Activated naive CD4-positive, alpha-beta T cell treated with Interleukin-2 at 50 U/mL for 16 hours (primary cell): ENCODE results near the gene C16orf86.

ENCODE experiments used
- DNase-seq: peaks from one replicate; pipeline ENCODE4 v3.0.0-alpha.2; 2020

The C16orf86 gene

GRCh38 chr16:67666559-67667452 is at the start of gene C16orf86, which contains the start of gene ENKD1:
Gene C16orf86, plus strand, starts transcription at chr16:67666814. Its CDS starts 157 bp downstream, at chr16:67666971.
Gene ENKD1, minus strand, starts transcription at chr16:67666750. Its CDS starts 308 bp downstream, at chr16:67666442.
- DNase-seq, result peak; percentile 81

GRCh38 chr16:67628216-67628615 is 38.4 kb upstream of the C16orf86 start:
- no peak for DNase-seq

GRCh38 chr16:67632415-67633172 is 34.0 kb upstream of the C16orf86 start:
- DNase-seq, result no peak

- no peak for DNase-seq
These were observed 29.9 kb upstream of the C16orf86 start for GRCh38 chr16:67636713-67637112.

- DNase-seq, result no peak
These were observed 29.0 kb upstream of the C16orf86 start for GRCh38 chr16:67637625-67638024.

GRCh38 chr16:67641779-67642708 is 24.6 kb upstream of the C16orf86 start:
- no peak for DNase-seq

GRCh38 chr16:67644038-67644437 is 22.6 kb upstream of the C16orf86 start:
- no peak for DNase-seq

GRCh38 chr16:67645397-67646121 is 21.1 kb upstream of the C16orf86 start:
- DNase-seq, result no peak

- no peak for DNase-seq
These were observed 19.4 kb upstream of the C16orf86 start for GRCh38 chr16:67647111-67647651.

GRCh38 chr16:67647681-67648080 is 18.9 kb upstream of the C16orf86 start:
- no peak for DNase-seq

GRCh38 chr16:67648088-67648763 is 18.4 kb upstream of the C16orf86 start:
- DNase-seq, result no peak

- no peak for DNase-seq
These were observed 17.7 kb upstream of the C16orf86 start for GRCh38 chr16:67648764-67649407.

- DNase-seq, result no peak
These were observed 17.1 kb upstream of the C16orf86 start for GRCh38 chr16:67649494-67649931.

- no peak for DNase-seq
These were observed 16.6 kb upstream of the C16orf86 start for GRCh38 chr16:67650023-67650422.

GRCh38 chr16:67651039-67651438 is 15.6 kb upstream of the C16orf86 start:
- DNase-seq, result no peak

GRCh38 chr16:67651847-67652246 is 14.8 kb upstream of the C16orf86 start:
- DNase-seq, result no peak

- no peak for DNase-seq
These were observed 14.0 kb upstream of the C16orf86 start for GRCh38 chr16:67652578-67653127.

GRCh38 chr16:67653128-67653788 is 13.4 kb upstream of the C16orf86 start:
- no peak for DNase-seq

GRCh38 chr16:67653789-67654402 is 12.7 kb upstream of the C16orf86 start:
- no peak for DNase-seq
